Measurements from ENCODE around the gene PATL1.

The PATL1 gene

GRCh38 chr11:59614277-59615119 lies 54.3 kb downstream of the PATL1 start:
- DNase-seq (ENCODE audit: low spot score), result no peak

- DNase-seq (ENCODE audit: low spot score), result no peak
These were observed 57.0 kb downstream of the PATL1 start for GRCh38 chr11:59611570-59612565.

- DNase-seq (ENCODE audit: low spot score), result no peak
These were observed 58.5 kb downstream of the PATL1 start for GRCh38 chr11:59610289-59610688.

GRCh38 chr11:59607703-59608454 lies 61.0 kb downstream of the PATL1 start:
- DNase-seq (ENCODE audit: low spot score), result no peak

GRCh38 chr11:59602432-59602831 lies 66.4 kb downstream of the PATL1 start:
- no peak for DNase-seq (ENCODE audit: low spot score)

GRCh38 chr11:59601788-59602187 lies 67.0 kb downstream of the PATL1 start:
- no peak for DNase-seq (ENCODE audit: low spot score)

GRCh38 chr11:59600636-59601035 lies 68.2 kb downstream of the PATL1 start:
- DNase-seq (ENCODE audit: low spot score), result no peak

- no peak for DNase-seq (ENCODE audit: low spot score)
These were observed 68.6 kb downstream of the PATL1 start for GRCh38 chr11:59600234-59600633.

- DNase-seq (ENCODE audit: low spot score), result no peak
These were observed 69.9 kb downstream of the PATL1 start for GRCh38 chr11:59598961-59599360.

Measured in CD4-positive, alpha-beta T cell treated with Interleukin-2 at 100 ng/mL for 4 hours (primary cell).